HL-60 (cell line): Measurements from ENCODE around the gene CD81.

Source experiments
- DNase-seq, 2 experiments: peaks; one replicate each; pipeline ENCODE4 v3.0.0-alpha.2; 2010 to 2020; ENCODE audit warnings: low read depth in 1 of 2, low spot score in 1 of 2
- H3K27ac ChIP-seq: fragments of 250-450 bp; sonication (Bioruptor Pico); replicated peaks from 2 replicates; pipeline ENCODE4 v1.5.1; 2020; ENCODE audit warnings: mild to moderate bottlenecking, moderate library complexity
- H3K27me3 ChIP-seq: fragments of 250-450 bp; sonication (Bioruptor Pico); 2 replicates; pipeline ENCODE4 v1.5.1; 2021; ENCODE audit warnings: mild to moderate bottlenecking, moderate library complexity; ENCODE audit not compliant: insufficient read depth, poor library complexity, severe bottlenecking
- H3K4me3 ChIP-seq: replicated peaks from 2 replicates; pipeline ENCODE4 v1.5.1; 2011; ENCODE audit warnings: mild to moderate bottlenecking, control low read depth, low read length; ENCODE audit not compliant: insufficient read depth
- CTCF ChIP-seq: IDR thresholded peaks from one replicate; pipeline ENCODE4 v1.5.1; 2011; ENCODE audit warnings: low read length, control low read depth, inconsistent platforms; ENCODE audit not compliant: insufficient read depth
- GABPA ChIP-seq: IDR thresholded peaks from 2 replicates; pipeline ENCODE4 v1.6.1; 2012; ENCODE audit warnings: low read depth
- POLR2AphosphoS5 ChIP-seq: IDR thresholded peaks from 2 replicates; pipeline ENCODE4 v1.6.1; 2012; ENCODE audit warnings: low read depth
- REST ChIP-seq: IDR thresholded peaks from 2 replicates; pipeline ENCODE4 v1.6.1; 2012; ENCODE audit warnings: low read depth; ENCODE audit not compliant: insufficient replicate concordance
- SPI1 ChIP-seq: IDR thresholded peaks from 2 replicates; pipeline ENCODE4 v1.6.1; 2012; ENCODE audit warnings: low read depth, mild to moderate bottlenecking, borderline replicate concordance

CD81 gene

GRCh38 chr11:2385156-2386151, 8.3 kb downstream of the CD81 start:
- TF ChIP-seq GABPA (no peak), SPI1 (no peak), POLR2AphosphoS5 (no peak), CTCF (no peak), REST (no peak)
- no peak for DNase-seq
- H3K27ac ChIP-seq: no peak overlapping the region
- no peaks in the 10 kb centered on the region for H3K27me3 ChIP-seq
- H3K4me3 ChIP-seq: no peak overlapping the region

DNA sequence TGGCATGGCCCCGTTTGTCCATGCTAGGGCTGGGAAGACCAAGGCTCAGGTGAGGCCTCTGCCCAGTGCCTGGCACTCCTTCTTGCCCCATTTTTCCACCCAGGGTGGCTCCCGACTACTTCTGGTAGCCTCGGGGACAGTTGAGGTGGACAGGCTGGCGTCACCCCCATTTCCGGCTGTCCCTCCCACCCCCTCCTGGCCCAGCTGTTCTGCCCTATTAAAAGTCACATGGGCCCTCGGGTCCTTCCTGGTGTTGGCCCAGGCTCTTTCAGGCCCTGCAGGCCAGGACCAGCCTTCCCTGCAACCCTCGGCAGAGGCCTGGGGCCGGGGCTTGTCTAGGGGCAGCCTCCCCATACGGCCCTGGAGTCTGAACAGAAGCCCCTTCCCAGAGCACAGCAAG, 9.5 kb downstream of the CD81 start:
- TF ChIP-seq POLR2AphosphoS5 (no peak), GABPA (no peak), REST (no peak), SPI1 (no peak), CTCF (no peak)
- Histone ChIP-seq H3K27ac (no peak overlapping the region), H3K27me3 (no peaks in the 10 kb centered on the region), H3K4me3 (no peak overlapping the region)
- no peak for DNase-seq

GRCh38 chr11:2387266-2387987, 10.3 kb downstream of the CD81 start:
- no peaks in the 10 kb centered on the region for H3K27me3 ChIP-seq
- TF ChIP-seq GABPA (no peak), CTCF (no peak), REST (no peak), POLR2AphosphoS5 (no peak), SPI1 (no peak)
- DNase-seq: no peak
- no peak overlapping the region for H3K27ac ChIP-seq
- H3K4me3 ChIP-seq: no peak overlapping the region
